Iris pigment epithelial cell (primary cell): Measurements from ENCODE around the gene NT5DC1.
A peak's percentile ranks its signal among the peaks of the same experiment; 100 is the strongest.

Source experiments
- DNase-seq: peaks from one replicate; pipeline ENCODE4 v3.0.0-alpha.2; 2011; ENCODE audit warnings: low read depth

The NT5DC1 gene

DNA sequence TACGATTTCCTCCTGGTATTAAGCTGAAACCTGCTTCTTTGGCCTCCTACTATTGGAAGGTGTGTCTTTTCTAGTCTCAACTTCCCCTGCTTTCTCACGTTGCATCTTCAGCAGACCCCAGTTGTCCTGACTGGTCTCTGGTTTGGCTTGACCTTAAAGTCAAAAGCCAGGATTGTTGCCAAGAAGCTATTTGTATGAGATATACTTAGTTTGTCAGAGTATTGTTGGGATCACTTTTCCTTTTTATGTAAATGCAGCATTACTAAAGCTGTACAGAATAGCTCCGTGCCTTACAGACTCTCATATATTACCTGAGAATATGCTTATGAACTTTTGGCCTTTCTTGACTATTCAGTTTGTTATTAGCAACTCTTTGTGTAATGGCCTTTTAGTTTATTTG lies 92.1 kb downstream of the NT5DC1 start:
- DNase-seq: peak; percentile 32

DNA sequence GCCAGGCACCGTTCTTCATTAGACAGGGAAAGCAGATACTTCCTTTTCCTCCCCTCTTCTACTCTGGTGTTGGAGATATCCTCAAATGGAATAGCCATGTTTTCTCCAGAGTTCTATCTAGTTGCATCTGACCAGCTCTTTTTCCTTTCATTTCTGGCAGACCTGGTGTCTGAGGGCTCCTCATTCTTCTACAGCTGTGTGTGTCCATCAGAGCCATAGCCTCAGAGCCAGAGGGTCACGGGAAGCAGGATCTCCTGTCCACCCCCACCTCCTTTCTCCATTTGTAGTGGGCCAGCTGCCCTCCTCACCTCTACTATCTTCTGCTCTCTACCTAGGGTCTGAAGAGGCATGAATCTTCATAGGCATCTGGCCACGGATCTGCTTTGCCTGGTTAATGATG lies 96.2 kb downstream of the NT5DC1 start:
- DNase-seq: no peak

DNA sequence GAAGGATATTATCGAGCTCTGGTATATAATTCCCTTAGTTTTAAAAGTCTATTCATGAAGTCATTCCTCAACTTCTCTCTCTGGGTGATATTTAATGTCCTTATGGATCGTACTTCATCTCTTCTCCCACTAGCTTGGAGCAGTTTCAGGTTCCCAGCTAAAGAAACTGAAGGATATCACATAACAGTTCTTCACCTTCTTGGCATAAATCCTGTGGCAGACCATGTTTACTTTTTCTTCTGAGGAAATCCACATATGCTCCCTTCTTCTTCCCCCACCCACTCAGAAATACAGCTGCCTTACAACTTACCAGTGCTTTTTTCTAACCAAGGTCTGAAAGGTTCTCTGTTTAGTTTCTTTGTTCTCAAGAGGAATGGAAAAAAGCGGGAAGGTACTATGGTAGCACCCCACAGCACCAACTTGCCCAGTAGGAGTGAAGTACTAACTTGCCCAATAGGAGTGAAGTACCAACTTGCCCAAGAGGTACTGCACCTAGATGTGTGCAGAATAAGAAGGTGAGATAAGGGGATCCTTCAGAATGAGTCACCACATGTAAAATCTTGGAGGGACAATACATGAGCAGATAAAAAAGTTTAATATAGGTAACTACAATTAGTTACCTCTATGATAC lies 100.1 kb downstream of the NT5DC1 start:
- peak; percentile 76 for DNase-seq

DNA sequence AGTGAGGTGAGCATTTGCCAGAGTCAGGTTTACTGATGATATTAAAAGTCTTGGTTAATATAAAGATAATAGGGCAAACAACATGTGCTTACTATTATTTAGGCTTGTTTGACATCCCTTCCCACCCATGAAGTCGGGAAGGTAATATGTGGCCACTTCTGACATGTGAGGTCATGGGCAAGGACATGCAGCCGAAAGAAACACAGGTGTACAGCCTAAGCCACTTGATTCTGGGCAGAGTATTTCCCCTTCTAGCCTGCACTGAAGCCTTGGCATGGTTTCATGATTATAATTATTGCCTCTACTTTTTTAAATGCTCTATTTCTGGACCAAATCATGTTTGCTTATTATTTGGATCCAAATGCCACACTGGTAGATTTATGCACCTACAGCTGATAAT lies 100.9 kb downstream of the NT5DC1 start:
- DNase-seq: no peak

DNA sequence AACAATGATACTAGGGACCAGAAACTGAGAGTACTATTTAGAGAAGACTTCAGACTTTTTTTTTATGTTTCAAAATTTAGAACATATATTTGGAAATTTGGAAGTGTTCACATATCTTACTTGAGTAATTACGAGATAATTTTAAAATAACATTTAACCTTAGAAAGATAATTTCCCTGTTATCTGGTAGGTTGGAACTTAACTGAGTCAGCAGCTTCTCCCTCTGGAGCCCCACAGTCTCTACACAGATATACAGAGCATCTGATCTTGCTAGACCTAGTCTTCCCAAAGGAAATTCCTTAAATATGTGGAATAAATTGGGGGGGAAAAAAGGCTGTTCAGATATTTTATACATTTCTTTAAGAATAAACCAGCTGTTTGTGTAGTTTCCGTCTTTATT lies 104.6 kb downstream of the NT5DC1 start:
- no peak for DNase-seq

DNA sequence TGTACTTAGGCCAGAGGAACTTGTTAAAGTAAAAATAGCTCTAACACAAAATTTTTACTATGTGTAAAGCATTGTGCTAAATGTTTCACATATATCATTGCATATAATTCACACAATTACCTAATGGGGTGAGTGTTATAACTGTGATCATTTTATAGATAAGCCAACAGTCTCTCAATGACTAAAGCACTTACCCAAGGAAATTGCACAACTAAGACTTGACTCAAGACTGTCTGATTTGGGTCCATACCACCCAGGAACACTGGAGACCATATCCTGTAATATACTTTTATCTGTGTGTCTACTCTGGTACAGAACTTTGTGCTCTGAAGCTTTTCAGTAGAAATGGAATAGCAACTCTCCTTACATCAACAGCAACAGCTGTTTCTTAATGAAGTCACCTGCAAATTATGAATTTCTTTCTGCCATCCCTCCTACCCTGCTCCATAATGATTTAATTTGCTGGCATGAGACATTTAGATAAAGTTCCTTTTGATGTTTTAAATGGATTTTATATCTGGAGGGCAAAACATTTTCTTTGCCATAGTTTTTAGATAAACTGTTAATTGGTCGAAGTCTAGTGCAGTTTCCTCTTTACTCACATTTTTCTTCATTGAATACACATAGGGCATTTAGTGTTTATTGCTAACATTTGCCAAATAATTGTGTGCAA lies 105.7 kb downstream of the NT5DC1 start:
- peak; percentile 81 for DNase-seq

DNA sequence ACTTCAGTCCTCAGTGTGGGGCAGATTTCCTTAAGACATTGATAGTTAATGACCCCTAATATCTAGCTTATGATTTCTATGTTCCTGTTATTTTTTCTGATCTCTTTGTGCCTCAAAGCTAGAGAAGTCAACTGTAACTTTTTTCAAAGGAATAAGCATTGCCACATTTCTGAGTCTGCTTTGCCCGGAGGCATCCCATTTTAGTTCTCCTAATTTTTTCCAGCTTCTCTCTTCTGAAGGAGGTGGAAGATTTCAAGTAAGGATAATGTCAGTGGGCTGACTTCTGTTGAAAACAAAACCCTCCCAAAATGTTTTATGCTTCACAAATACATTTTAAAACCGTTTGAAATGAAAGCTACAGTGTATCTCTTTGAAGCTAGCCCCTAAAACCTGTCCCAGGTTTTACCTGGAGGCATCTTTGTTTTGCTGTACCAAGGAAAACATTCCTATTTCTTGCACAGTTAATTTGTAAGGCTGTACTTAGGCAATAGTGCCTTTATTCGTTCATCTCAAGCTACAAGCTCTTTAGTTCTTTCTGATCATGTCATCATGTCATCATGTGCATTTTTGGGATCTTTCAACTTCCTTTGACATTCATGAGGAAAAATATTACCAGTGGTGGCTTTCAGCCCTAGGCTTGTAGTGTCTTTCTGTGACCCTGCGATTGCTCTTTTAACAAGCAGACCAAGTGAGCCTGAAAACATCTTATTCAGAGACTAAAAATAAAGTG lies 107.6 kb downstream of the NT5DC1 start:
- no peak for DNase-seq

DNA sequence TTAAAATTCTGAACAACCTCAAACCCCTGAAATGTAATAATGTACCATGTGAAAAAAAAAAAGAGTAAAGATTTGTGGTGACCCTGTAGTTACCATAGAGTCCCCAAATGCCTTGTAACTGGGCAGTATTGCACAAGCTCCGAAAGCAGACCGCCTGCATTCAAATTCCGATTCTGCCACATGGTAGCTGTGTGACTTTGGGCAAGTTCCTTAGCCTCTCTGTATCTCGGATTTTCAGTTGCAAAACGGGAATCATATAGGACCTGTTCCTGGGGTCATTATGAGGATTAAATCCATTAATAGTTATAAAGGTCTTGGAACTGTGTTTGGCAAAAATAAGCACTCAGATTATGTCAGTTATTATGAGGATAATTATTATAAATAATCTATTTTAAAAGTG lies 109.7 kb downstream of the NT5DC1 start:
- no peak for DNase-seq

DNA sequence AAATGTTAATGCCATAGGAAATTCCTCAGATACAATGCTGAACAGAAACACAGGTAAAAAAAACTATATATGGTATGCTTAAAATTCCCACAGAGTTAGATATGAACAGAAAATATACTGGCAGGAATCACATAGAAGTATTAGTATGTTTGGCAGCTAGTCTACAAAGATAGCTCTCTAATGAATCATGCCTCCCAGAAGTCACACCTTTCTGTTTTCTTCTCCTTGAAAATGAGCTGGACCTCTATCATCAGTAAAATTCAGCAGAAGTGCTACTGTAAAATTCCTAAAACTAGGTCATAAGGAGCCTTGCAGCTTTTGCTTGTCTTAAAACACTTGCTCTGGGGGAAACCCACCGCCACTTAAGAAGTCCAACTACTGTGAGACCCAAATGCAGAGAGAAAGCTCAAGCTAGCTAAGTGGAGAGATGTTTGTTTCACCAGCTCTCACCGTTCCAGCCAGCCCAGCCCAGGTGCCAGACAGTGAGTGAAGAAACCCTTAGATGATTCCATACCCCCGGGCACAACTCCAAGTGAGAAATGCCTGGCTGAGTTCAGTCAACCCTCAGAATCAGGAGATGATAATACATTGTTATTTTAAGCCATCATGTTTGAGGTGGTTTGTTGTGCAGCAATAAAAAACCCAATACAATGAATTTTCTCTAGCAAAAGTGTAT lies 110.2 kb downstream of the NT5DC1 start:
- DNase-seq: peak; percentile 80

DNA sequence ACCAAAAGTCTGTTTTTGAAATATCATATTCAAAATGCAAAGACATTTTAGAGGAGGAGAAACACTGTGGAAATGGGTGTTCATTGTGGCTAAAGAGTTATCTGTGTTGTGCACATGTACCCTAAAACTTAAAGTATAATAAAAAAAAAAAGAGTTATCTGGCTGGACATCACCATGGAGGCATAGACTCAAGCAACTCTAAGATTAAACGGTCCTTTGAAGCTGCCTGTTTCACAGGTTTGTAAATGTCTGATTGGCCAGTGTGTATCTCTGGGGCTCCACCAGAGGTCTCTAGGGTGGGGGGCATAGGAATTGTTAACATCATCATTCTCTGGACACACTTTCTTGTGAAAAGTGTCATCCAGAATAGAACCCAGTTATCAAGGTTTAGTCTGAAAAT lies 114.0 kb downstream of the NT5DC1 start:
- no peak for DNase-seq

DNA sequence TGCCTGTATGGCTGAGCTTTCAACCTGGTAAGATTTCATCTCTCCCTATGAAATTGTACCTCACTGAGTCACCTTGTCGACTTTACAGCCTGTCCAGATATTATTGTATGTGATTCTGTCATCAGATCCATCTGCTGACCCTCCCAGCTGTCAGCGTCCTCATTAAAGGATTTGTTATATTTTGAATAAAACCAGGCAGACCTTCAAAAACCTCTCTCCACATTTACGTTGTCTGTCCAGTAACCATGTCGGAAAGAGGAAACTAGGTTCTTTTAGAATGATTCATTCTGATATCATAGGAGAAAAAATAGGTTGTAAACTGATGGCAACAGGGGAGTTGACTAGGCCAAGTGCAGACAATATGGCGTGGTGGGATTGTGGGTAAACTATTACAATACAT lies 114.8 kb downstream of the NT5DC1 start:
- DNase-seq: peak; percentile 63

DNA sequence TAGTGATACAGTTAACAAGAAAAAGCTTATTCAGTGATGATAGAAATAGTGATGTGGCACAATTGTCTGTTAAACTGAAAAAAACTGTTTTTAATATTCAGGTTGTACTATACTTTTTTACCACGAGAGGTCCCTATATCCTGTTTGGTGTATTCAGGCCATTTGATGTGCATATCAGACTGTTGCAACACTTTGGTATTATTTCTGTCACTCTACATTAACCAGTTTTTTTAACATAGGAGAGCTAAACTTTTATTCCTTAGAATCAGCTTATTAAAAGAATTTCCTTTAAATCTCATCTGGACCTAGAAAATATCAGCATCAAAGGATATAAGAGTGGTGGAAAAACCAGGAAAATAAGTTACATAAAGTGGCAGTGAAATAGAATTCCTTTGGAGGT lies 116.4 kb downstream of the NT5DC1 start:
- DNase-seq: peak; percentile 64

DNA sequence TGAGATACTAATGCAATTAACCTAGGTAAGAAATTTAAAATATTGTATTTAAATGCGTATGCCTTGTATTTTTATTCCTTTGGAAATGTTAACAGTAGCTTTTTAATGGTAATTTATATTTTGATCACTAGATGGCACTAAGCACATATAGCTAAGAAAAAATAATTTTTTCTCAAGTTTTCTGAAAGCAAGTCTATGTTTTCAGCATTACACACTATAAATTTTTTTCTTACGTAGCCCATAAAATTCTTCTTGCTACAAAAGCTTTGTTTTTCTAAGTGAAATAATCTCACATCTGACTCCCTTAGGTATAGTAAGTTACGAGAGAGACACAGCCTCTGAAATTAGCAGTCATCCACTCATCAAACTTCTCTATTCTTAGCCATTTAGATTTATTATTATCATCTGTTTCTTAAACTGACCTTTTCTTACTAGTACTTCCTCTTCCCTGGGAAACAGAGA lies 117.5 kb downstream of the NT5DC1 start:
- DNase-seq: no peak

DNA sequence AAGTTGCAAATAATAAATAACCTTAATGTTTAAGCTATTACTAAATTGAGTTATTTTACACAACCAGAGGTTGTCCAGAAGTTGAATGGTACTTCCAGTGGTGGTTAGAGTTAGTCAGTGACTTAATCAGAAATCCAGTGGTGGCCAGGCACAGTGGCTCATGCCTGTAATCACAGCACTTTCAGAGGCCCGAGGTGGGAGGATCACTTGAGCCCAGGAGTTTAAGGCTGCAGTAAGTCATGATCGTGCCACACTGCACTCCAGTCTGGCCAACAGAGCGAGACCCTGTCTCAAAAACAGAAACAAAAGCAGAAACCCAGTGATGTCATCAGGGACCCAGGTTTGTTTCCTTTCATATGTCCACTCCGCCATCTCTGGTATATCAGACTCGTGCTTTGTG lies 118.2 kb downstream of the NT5DC1 start:
- no peak for DNase-seq

DNA sequence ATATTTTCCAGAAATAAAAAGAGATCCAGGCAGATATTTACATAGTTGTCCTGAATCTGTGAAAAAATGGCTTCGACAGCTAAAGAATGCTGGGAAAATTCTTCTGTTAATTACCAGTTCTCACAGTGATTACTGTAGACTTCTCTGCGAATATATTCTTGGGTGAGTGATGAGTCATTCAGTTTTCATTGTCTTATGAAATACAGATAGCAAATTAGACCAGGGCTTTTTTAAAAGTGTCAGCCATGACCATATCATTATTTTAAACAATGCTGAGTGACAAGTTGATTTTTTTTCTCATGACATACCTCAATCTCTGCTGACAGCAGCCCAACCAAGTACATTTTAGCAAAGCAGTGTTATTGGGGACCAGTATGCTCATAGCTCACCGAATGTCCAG lies 120.4 kb downstream of the NT5DC1 start:
- DNase-seq: peak; percentile 47

DNA sequence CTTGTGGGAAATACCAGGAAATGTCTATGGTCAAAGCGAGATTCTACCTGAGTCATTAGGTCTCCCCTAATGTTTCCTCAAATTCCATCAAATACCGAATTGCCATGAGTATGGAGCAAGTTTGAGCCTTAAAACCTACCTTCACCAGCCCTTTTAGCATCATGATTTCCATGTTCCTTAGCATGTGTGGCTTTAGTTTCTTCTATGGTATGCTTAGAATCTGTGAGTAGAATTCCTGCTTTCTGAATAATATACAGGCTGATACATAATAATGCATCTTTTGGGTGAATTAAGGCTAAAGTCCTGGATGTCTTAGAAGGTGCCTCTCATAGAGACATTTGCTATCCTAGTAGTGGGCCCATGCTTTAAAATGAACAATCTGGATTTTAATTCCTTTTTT lies 121.3 kb downstream of the NT5DC1 start:
- DNase-seq: peak; percentile 27

DNA sequence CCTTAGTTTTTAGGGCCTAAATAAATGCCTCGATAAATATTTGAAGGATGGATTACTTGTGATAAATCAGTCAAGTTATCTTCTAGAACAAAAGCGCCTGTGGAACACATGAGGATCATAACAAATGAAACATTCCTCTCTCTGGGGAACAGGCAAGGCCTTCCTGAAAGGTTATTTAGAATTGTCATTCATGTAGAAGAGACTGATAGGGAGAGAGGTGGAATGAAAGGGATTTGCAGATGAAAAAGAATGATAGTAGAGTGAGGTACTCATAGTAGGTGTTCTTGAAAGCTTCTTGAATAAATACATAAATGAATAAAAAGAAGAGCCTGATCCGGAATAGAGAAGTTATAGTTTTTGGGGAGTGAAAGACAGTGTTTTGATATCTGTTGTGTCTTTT lies 122.7 kb downstream of the NT5DC1 start:
- no peak for DNase-seq

DNA sequence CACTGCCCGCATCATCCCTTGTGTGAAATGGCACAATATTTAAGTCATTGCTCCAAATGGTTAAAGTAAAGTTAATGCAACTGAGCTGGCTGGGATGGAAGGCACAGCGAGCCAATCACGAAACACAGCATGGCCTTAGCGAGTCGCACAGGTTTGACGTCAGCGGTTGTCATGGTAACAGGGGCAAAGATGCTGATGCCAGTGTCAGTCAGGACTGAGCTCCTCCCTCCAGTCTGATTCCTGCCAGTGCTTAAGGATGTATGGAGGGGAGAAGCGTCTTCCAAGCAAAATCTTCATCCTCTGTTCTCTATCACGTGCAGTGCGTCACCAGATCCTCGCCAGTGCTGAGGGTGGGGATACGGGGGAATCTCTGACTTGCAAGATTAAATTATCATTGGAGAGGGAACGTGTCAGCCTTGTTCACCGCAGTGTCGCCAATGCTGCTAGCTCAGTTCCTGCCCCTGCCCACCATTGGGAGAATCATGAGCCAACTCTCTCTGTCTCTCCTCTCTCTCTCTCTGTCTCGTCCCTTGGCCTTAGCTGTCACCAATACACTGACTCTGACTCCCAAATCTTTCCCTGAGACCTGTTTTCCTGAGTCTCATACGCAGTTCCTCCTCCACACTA lies 128.7 kb downstream of the NT5DC1 start:
- peak; percentile 95 for DNase-seq

DNA sequence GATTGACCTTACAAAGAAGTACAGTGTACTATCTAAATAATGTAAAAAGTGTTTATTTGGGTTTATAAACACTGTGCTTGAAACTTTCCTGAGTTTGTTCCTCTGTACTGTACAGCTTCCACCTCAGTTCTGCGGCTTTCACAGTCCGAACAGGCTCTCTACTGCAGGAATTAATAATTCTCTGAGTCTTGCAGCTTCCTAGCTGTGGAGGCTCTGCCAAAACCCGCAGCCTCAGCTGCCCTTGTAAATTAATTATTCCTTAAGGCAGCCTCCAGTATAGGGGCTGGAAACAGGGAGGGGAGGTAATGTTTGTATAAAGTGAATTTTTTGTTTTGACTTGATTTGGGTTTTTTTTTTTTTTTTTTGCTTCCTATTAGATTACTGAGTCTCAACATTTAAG lies 134.0 kb downstream of the NT5DC1 start:
- no peak for DNase-seq

DNA sequence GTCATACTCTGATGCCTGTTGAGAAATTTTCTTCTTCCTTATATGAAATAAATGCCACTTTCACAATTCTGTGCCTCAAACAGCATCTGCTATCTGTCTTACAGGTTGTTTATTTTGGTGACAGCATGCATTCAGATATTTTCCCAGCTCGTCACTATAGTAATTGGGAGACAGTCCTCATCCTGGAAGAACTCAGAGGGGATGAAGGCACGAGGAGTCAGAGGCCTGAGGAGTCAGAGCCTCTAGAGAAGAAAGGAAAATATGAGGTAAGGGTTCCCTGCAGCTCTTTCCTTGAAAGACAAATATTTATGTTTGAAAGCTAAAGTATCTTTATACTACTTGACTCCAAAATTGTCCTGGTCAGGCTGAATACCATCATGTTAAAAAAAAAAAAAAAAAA lies 137.4 kb downstream of the NT5DC1 start:
- DNase-seq: no peak

DNA sequence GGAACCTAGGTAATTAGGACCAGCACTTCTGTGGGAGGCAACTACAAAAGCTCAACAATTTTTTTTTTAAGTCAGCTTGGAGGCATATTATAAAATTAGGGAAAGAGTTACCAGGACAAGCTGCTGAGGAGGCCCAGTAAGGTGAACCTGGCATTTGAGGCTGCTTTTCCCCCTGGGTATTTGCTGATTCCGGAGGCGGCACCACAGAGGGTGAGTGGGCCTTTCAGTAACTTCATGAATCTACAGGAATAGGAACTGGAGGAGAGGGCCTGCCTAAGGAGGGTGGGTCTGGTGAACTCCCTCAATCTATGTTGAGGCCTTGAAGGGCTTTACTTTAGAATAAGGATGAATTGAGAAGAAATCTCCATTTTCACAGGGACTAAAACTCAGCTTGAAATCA lies 138.6 kb downstream of the NT5DC1 start:
- DNase-seq: no peak

DNA sequence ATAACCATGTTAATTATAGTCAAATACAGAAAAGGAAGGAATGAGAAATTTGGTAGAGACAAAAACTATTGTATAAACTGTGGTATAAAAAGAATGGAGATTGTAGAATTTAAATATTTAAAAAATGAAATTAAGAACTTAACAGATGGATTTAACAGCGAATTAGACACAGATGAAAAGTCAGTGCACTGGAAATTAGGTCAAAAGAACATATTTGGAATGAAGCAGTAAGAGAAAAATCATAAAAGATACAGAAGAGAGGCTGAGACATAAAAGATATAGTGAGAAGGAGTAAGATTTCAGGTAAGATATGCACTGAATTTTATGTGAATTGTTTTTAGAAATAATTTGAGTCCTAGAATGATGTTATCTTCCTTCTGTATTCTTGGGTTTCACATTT lies 139.2 kb downstream of the NT5DC1 start:
- DNase-seq: no peak
